GM10266 (cell line): ENCODE results near the gene ARCN1.

Experiments used
- DNase-seq: peaks from one replicate; pipeline ENCODE4 v3.0.0; 2012; ENCODE audit errors: extremely low spot score
- TF ChIP-seq, protein P1 (sequence below): IDR thresholded peaks from 2 replicates; pipeline ENCODE4 v1.5.1; 2012; ENCODE audit warnings: mild to moderate bottlenecking, low read depth; ENCODE audit not compliant: control insufficient read depth, insufficient read depth; ENCODE audit errors: missing control alignments

Gene ARCN1

DNA sequence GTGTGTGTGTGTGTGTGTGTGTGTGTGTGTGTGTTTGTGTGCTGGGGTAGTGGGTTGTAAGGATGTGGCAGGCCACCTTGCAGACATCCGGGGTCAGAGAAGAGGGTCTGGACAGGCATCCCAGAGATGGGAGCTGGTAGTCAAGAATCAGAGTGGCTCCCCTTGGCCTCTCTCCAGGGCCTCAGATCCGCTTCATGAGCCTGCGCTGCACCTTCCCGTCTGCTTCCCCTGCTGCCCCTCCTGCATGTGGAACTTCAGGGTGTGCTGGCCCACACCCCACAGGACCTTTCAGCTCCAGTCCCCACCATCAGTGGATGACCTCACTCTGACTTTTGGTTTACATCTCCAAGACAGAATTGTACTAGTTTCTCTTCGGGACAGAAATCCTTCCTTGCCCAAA, 76.1 kb downstream of the ARCN1 start:
- no peak for DNase-seq
- TF ChIP-seq, protein P1, sequence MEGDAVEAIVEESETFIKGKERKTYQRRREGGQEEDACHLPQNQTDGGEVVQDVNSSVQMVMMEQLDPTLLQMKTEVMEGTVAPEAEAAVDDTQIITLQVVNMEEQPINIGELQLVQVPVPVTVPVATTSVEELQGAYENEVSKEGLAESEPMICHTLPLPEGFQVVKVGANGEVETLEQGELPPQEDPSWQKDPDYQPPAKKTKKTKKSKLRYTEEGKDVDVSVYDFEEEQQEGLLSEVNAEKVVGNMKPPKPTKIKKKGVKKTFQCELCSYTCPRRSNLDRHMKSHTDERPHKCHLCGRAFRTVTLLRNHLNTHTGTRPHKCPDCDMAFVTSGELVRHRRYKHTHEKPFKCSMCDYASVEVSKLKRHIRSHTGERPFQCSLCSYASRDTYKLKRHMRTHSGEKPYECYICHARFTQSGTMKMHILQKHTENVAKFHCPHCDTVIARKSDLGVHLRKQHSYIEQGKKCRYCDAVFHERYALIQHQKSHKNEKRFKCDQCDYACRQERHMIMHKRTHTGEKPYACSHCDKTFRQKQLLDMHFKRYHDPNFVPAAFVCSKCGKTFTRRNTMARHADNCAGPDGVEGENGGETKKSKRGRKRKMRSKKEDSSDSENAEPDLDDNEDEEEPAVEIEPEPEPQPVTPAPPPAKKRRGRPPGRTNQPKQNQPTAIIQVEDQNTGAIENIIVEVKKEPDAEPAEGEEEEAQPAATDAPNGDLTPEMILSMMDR: no peak

DNA sequence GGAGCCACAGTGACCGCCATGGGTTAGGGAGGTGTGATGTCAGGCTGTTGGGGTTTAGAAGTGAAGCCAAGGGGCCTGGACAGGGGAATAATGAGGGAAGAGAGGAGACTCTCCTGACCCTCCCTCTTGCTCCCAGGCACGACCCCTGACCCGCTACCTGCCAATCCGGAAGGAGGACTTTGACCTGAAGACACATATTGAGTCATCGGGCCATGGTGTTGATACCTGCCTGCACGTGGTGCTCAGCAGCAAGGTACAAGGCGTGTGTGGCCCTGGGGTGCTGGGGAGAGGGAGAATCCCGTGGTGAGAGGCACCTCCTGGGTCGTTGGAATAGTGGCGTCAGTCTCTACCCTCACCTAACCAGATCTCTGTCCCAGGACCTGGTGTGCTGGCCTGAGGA, 77.7 kb downstream of the ARCN1 start:
- no peak for DNase-seq
- TF ChIP-seq, protein P1: no peak

DNA sequence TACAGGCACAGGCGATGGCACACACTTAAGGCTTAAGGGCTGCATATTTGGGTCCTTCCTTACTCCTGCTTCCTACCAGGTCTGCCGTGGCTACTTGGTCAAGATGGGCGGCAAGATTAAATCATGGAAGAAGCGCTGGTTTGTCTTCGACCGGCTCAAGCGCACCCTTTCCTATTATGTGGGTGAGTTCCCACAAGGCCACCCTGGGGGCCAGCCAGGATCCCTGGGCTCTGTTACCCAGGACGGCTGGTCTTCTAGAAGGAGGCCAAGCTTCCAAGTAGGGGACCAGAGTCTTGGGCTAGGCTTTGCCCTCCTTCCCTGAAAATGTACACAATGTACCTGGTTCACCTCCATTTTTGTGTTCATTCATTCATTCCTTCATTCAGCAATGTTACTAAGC, 78.2 kb downstream of the ARCN1 start:
- TF ChIP-seq, protein P1: no peak
- DNase-seq: no peak

DNA sequence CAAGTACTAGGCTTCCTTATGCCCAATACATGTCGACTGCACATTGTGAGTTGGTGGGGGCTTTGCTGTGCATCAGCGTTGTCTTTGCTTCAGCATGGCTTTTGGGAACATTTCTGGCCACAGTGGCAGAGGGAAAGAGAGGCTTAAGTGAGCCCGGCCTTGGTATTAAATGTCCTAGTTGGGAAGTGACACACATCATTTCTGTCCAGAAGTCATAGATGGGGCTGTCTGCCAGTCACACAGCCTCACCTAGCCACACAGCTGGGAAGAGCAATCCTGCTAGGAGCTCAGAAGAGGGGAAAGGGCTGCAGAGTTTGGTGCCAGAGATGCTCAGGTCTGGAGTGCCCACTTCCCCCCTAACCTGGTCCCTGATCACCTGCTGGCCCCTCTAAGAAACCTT, 79.6 kb downstream of the ARCN1 start:
- TF ChIP-seq, protein P1: no peak

More for the DNA sequence above, 79.6 kb downstream of the ARCN1 start:
- DNase-seq: no peak
